ENCODE measurements around the gene KIF16B. TPM values are rescaled to one million over a fixed set of nuclear protein-coding genes. Genes with fewer than 3 reads are reported as not detected.
A peak's percentile ranks its signal among the peaks of the same experiment; 100 is the strongest.

KIF16B gene
- total and polyA plus RNA-seq, 4 donors = 5.9 to 20.3 (median 9.6) TPM

- Histone ChIP-seq H3K36me3 (ENCODE audit: control insufficient read depth in 4 of 4, insufficient read depth in 4 of 4, low read length in 4 of 4) (peaks cover 0 to 3% (median 0%) of the 10 kb centered on the region in 4 donors), H3K4me3 (no peak overlapping the region), H3K4me1 (ENCODE audit: control insufficient read depth in 5 of 5, insufficient read depth in 5 of 5, low read length in 5 of 5) (peaks cover 0 to 4% (median 3%) of the 10 kb centered on the region in 5 donors), H3K9ac (ENCODE audit: insufficient read depth in 1 of 2, low read length in 2 of 2) (no peak overlapping the region), H3K27me3 (ENCODE audit: control insufficient read depth in 3 of 3, insufficient read depth in 3 of 3, low read length in 2 of 3) (no peaks in the 10 kb centered on the region), H3K27ac (ENCODE audit: low read depth in 1 of 2, low read length in 1 of 2) (no peak overlapping the region), H3K9me3 (ENCODE audit: control insufficient read depth in 4 of 4, insufficient read depth in 3 of 4, low read length in 3 of 4) (no peaks in the 10 kb centered on the region)
- no peak for TF ChIP-seq CTCF (IDR thresholded peaks at IDR 0.05; ENCODE audit: control extremely low read depth, extremely low read depth)
- ATAC-seq (ENCODE audit: insufficient read depth, low FRiP score) = no peak
- WGBS, 2 donors = 83 to 89% methylated on average over 5 of the region's 5 CpGs
- DNase-seq = no peak
Observed at GRCh38 chr20:16457514-16457913, 115.7 kb downstream of the KIF16B start.

- H3K36me3 ChIP-seq (ENCODE audit: control insufficient read depth in 4 of 4, insufficient read depth in 4 of 4, low read length in 4 of 4) = peaks cover 0 to 3% (median 2%) of the 10 kb centered on the region in 4 donors
- no peaks in the 10 kb centered on the region for H3K27me3 ChIP-seq (ENCODE audit: control insufficient read depth in 3 of 3, insufficient read depth in 3 of 3, low read length in 2 of 3)
- ATAC-seq (ENCODE audit: insufficient read depth, low FRiP score) = no peak
- no peak for DNase-seq
- no peak overlapping the region for H3K9ac ChIP-seq (ENCODE audit: insufficient read depth in 1 of 2, low read length in 2 of 2)
- H3K9me3 ChIP-seq (ENCODE audit: control insufficient read depth in 4 of 4, insufficient read depth in 3 of 4, low read length in 3 of 4) = no peaks in the 10 kb centered on the region
- no peak for TF ChIP-seq CTCF (IDR thresholded peaks at IDR 0.05; ENCODE audit: control extremely low read depth, extremely low read depth)
- no peak overlapping the region for H3K27ac ChIP-seq (ENCODE audit: low read depth in 1 of 2, low read length in 1 of 2)
- no peak overlapping the region for H3K4me3 ChIP-seq
- WGBS, 2 donors = 87 to 91% methylated on average over 1 of the region's 1 CpG
- peaks cover 0 to 4% (median 3%) of the 10 kb centered on the region in 5 donors for H3K4me1 ChIP-seq (ENCODE audit: control insufficient read depth in 5 of 5, insufficient read depth in 5 of 5, low read length in 5 of 5)
Observed at GRCh38 chr20:16455324-16455723, 117.9 kb downstream of the KIF16B start.

GRCh38 chr20:16451982-16452381, 121.3 kb downstream of the KIF16B start:
- peaks cover 0 to 4% (median 0%) of the 10 kb centered on the region in 5 donors for H3K4me1 ChIP-seq (ENCODE audit: control insufficient read depth in 5 of 5, insufficient read depth in 5 of 5, low read length in 5 of 5)
- no peak for ATAC-seq (ENCODE audit: insufficient read depth, low FRiP score)
- no peak overlapping the region for H3K9ac ChIP-seq (ENCODE audit: insufficient read depth in 1 of 2, low read length in 2 of 2)
- no peak overlapping the region for H3K4me3 ChIP-seq
- peaks cover 0 to 1% (median 0%) of the 10 kb centered on the region in 4 donors for H3K9me3 ChIP-seq (ENCODE audit: control insufficient read depth in 4 of 4, insufficient read depth in 3 of 4, low read length in 3 of 4)
- H3K36me3 ChIP-seq (ENCODE audit: control insufficient read depth in 4 of 4, insufficient read depth in 4 of 4, low read length in 4 of 4) = peaks cover 0 to 7% (median 2%) of the 10 kb centered on the region in 4 donors
- H3K27me3 ChIP-seq (ENCODE audit: control insufficient read depth in 3 of 3, insufficient read depth in 3 of 3, low read length in 2 of 3) = no peaks in the 10 kb centered on the region
- TF ChIP-seq CTCF (IDR thresholded peaks at IDR 0.05; ENCODE audit: control extremely low read depth, extremely low read depth) = no peak
- DNase-seq = peak in 1 of 3 donors; percentile 50
- H3K27ac ChIP-seq (ENCODE audit: low read depth in 1 of 2, low read length in 1 of 2) = peak overlapping the region in 1 of 2 donors; percentile 40
- 40 to 58% methylated on average over 1 of the region's 1 CpG for WGBS, 2 donors

GRCh38 chr20:16451001-16451400, 122.2 kb downstream of the KIF16B start:
- peaks cover 0 to 7% (median 2%) of the 10 kb centered on the region in 4 donors for H3K36me3 ChIP-seq (ENCODE audit: control insufficient read depth in 4 of 4, insufficient read depth in 4 of 4, low read length in 4 of 4)
- no peak for DNase-seq
- TF ChIP-seq CTCF (IDR thresholded peaks at IDR 0.05; ENCODE audit: control extremely low read depth, extremely low read depth) = no peak
- H3K9me3 ChIP-seq (ENCODE audit: control insufficient read depth in 4 of 4, insufficient read depth in 3 of 4, low read length in 3 of 4) = peaks cover 0 to 1% (median 0%) of the 10 kb centered on the region in 4 donors
- 88% methylated on average over 8 of the region's 8 CpGs for WGBS, 2 donors
- H3K4me3 ChIP-seq = no peak overlapping the region
- H3K27ac ChIP-seq (ENCODE audit: low read depth in 1 of 2, low read length in 1 of 2) = no peak overlapping the region
- no peak overlapping the region for H3K9ac ChIP-seq (ENCODE audit: insufficient read depth in 1 of 2, low read length in 2 of 2)
- ATAC-seq (ENCODE audit: insufficient read depth, low FRiP score) = no peak
- no peaks in the 10 kb centered on the region for H3K27me3 ChIP-seq (ENCODE audit: control insufficient read depth in 3 of 3, insufficient read depth in 3 of 3, low read length in 2 of 3)
- H3K4me1 ChIP-seq (ENCODE audit: control insufficient read depth in 5 of 5, insufficient read depth in 5 of 5, low read length in 5 of 5) = no peaks in the 10 kb centered on the region
